Epidermal melanocyte (primary cell): ENCODE measurements around the gene ZNF532.
"Not testable (repeated sequence)": the region's sequence is repeated elsewhere in the genome, so short reads cannot be mapped to it uniquely, and the experiment has no call there.

Experiments
- DNase-seq: peaks from one replicate; pipeline ENCODE4 v3.0.0; 2011; ENCODE audit warnings: low spot score; ENCODE audit not compliant: insufficient read length

Gene ZNF532

GRCh38 chr18:59005262-59005661, 140.6 kb downstream of the ZNF532 start:
- DNase-seq: peak; percentile 68

GRCh38 chr18:59006461-59007067, 141.9 kb downstream of the ZNF532 start:
- DNase-seq: no peak

- no peak for DNase-seq
These were observed 143.8 kb downstream of the ZNF532 start for GRCh38 chr18:59008302-59008974.

- DNase-seq: no peak
These were observed 145.2 kb downstream of the ZNF532 start for GRCh38 chr18:59009846-59010245.

DNA sequence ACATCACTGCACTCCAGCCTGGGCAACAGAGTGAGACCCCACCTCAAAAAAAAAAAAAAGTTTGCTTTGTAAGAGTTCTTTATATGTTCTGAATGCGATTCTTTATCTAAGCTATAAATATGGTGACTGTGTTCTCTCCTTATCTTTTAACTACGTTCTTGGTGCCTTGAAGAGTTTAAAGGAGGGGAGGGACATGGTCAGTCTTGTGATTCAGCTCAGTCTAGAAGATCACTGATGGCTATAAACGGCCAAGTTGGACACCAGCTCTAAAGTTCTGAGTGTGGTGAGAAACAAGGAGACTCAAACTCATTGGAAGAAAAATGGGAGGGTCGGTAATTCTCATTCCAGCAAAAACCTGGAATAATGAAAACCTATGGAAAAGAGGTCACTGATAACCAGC, 146.6 kb downstream of the ZNF532 start:
- no peak for DNase-seq

GRCh38 chr18:59011786-59012185, 147.1 kb downstream of the ZNF532 start:
- no peak for DNase-seq

GRCh38 chr18:59012815-59013705, 148.4 kb downstream of the ZNF532 start:
- no peak for DNase-seq

DNA sequence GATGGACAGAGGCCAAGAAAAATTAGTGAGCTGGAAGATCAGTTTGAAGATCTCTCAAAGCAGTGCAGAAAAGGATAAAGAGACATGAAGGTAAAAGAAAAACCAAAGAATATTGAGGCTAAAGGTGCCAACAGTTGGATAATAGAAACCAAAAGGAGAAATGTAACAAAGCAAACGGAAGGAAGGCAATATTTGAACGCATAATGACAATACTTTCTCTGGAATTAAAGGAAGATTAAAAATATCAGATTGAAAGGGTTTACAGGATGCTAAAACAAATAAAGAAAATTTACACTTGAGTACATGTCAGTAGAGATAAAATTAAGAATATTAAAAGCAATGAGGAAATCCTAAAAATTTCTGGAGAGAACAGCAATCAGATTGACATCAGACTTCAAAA, 149.1 kb downstream of the ZNF532 start:
- no peak for DNase-seq

DNA sequence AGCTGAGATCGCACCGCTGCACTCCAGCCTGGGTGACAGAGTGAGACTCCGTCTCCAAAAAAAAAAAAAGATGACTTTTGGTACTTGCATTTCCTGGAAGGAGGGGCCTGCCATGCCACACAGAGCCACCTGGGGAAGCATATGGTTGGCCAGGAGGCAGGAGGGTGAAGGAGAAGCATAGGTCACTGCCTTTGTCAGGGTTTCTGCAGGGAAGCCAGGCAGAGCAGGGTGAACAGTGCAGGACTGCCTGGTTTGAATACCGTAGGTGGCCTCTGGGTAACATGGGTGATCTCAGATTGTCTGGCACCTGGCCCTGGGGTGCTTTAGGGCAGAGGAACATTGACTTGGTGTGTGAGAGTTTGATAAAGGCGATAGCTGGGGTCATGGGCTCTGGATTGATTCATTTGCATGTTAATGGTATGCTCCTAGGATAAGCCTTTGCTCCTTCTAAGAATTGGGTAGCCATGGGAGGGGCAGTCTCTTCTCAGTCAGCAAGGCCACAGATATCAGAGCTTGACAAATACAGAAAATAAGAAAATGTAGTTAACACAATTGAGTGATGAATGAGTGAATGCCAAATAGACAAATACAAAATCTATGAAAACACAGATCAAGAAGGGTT, 151.0 kb downstream of the ZNF532 start:
- no peak for DNase-seq

GRCh38 chr18:59021500-59021899, 156.8 kb downstream of the ZNF532 start:
- no peak for DNase-seq

DNA sequence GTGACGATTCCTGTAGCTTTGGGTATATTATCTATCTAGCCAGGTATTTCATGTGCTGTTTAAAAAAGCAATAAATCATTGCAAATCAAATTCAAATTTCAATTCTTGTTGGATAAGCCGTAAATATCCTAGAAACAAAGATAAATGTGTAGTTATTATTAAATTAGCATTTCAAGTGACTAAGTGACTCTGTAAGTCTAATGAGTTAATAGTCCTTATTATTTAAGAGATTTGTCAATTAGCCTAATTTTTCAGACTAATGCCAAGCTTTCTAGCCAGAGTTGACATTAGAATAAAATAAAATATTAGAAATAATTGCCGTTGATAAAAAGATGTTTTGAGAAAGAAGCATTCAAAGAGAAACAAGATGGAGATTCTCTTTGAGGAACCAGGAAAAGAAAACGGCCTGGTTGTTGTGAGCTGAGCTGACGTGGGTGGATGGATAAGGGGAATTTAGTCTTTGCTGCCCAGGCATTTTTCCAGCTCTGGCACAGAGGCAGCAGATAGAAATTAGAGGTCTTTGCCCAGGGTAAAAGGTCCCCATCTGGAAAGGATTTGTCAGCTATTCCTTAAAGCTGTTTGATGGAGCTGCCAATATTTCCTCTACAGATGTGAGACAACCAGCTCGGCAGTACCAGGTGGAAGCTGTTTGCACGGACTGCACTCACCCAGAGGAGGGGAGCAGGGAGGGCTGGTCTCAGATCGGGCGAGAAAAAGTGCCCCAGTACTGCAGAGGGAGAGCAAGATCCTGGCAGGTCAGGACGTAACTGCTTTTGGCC, 157.7 kb downstream of the ZNF532 start:
- peak; percentile 50 for DNase-seq

- DNase-seq: no peak
These were observed 160.2 kb downstream of the ZNF532 start for GRCh38 chr18:59024829-59025228.

- DNase-seq: not testable (repeated sequence)
These were observed 160.9 kb downstream of the ZNF532 start for GRCh38 chr18:59025532-59025931.

- DNase-seq: no peak
These were observed 161.7 kb downstream of the ZNF532 start for GRCh38 chr18:59026364-59026763.

- no peak for DNase-seq
These were observed 162.2 kb downstream of the ZNF532 start for GRCh38 chr18:59026831-59027410.

DNA sequence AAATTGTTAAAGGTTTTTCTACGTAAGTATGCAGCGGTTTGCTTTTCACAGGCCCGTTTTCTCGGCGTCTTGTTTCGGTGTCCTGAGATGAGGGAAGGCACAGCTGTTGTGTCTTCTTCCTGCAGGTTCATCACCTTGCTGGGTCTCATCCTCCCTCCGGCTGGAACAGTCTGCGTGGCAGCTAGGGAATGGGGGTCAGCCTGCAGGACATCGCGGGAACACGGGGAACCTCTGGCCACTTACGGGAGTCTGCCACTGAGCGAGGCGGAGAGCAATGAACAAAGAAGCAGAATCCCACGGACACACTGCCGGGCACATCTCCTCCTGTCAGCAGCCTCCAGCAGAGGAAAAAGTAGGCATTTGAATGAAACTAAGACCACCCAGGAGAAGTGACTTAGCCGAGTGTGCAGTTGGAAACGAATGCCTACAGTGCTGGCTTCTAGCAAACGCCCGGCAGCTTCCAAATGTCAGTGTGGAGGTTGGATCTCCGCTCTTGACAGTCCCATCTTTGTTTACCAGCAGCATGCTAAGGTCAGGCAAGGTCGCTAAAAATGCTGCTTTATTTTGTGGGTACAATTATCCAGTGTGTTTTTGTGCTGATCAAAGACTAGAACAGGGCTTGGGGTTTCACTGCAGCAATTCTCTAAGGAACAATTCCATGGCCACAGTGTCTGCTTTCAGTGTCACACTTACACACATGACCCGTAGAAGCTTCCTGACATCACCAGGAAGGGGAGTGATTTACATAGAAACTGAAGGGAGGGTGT, 165.2 kb downstream of the ZNF532 start:
- DNase-seq: peak; percentile 50

GRCh38 chr18:59032308-59032707, 167.6 kb downstream of the ZNF532 start:
- DNase-seq: no peak

DNA sequence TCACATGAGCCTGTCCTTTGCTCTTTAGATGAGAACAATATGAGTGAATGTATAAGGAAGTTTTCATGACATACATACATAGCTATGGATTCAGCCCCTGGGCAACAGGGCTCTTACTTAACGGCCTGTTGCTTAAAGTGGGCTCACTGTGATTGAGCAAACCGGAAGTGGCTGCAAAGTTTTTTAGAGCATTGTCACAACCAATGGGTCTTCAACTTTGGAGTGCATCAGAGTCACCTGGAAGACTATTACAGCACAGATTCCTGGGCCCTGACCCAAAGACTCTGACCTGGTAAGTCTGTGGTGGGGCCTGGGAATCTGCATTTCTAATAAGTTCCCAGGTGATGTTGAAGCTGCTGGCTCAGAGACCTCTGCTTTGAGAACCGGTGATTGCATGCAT, 168.7 kb downstream of the ZNF532 start:
- DNase-seq: no peak

DNA sequence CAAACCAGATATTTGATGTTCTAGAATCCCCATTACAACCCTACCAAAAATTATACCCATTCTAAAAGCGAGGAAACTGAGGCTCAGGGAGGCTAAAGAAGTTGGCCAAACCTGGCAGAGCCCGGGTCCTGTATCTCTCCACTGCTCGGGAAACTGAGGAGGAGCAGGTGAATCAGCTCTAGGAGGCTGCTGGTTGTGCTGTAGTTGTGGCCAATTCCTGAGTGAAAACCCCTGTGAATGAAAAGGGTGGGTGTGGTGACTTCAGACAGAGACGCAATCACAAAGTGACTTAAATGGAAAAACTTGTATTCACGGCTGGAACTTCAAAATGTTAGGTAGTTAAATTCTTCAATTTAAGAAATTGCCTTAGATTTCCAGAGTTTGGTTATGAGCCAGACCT, 169.3 kb downstream of the ZNF532 start:
- DNase-seq: no peak

- DNase-seq: no peak
These were observed 170.9 kb downstream of the ZNF532 start for GRCh38 chr18:59035591-59035990.
